IPS DF 4.7 (cell line): Measurements from ENCODE around the gene FAM170B.
A peak's percentile ranks its signal among the peaks of the same experiment; 100 is the strongest.

Experiments
- DNase-seq: peaks from one replicate; pipeline ENCODE4 v3.0.0-alpha.2; 2013; ENCODE audit warnings: low spot score; ENCODE audit errors: extremely low read depth

FAM170B gene

GRCh38 chr10:49128854-49129253, 5.0 kb downstream of the FAM170B start:
- no peak for DNase-seq

- DNase-seq: no peak
These were observed 9.6 kb downstream of the FAM170B start for GRCh38 chr10:49123981-49124950.

GRCh38 chr10:49120911-49121310, 12.9 kb downstream of the FAM170B start:
- DNase-seq: no peak

GRCh38 chr10:49119746-49120145, 14.1 kb downstream of the FAM170B start:
- DNase-seq: no peak

GRCh38 chr10:49118430-49119074, 15.3 kb downstream of the FAM170B start:
- no peak for DNase-seq

- no peak for DNase-seq
These were observed 16.3 kb downstream of the FAM170B start for GRCh38 chr10:49117376-49118070.

- no peak for DNase-seq
These were observed 17.1 kb downstream of the FAM170B start for GRCh38 chr10:49116509-49117375.

- DNase-seq: no peak
These were observed 17.9 kb downstream of the FAM170B start for GRCh38 chr10:49115796-49116508.

GRCh38 chr10:49115015-49115795, 18.6 kb downstream of the FAM170B start, which contains the start of gene VSTM4:
Gene VSTM4 (minus strand): TSS chr10:49115522. CDS start chr10:49115485, 37 bp downstream.
- DNase-seq: peak; percentile 9

- no peak for DNase-seq
These were observed 19.2 kb downstream of the FAM170B start for GRCh38 chr10:49114718-49115014.

- no peak for DNase-seq
These were observed 20.1 kb downstream of the FAM170B start for GRCh38 chr10:49113741-49114141.

GRCh38 chr10:49112851-49113250, 21.0 kb downstream of the FAM170B start:
- DNase-seq: no peak

- DNase-seq: no peak
These were observed 21.7 kb downstream of the FAM170B start for GRCh38 chr10:49112098-49112497.

- no peak for DNase-seq
These were observed 22.5 kb downstream of the FAM170B start for GRCh38 chr10:49111320-49111698.

GRCh38 chr10:49110684-49111319, 23.0 kb downstream of the FAM170B start:
- no peak for DNase-seq

GRCh38 chr10:49109669-49110340, 24.0 kb downstream of the FAM170B start:
- no peak for DNase-seq

GRCh38 chr10:49108656-49109055, 25.2 kb downstream of the FAM170B start:
- DNase-seq: no peak

- no peak for DNase-seq
These were observed 25.9 kb downstream of the FAM170B start for GRCh38 chr10:49107887-49108267.
